Measurements from ENCODE around the gene CRISP1.
"Not testable (repeated sequence)": the region's sequence is repeated elsewhere in the genome, so short reads cannot be mapped to it uniquely, and the experiment has no call there.

The CRISP1 gene

GRCh38 chr6:49866485-49866943 is at the start of gene CRISP1:
TSS of gene CRISP1 (minus strand) at chr6:49866535. CDS start at chr6:49857400, 9,135 bp downstream.
- no peak for DNase-seq

- no peak for DNase-seq
Observed at GRCh38 chr6:49915035-49915434, 48.7 kb upstream of the CRISP1 start.

GRCh38 chr6:49913636-49914375 is 47.5 kb upstream of the CRISP1 start:
- DNase-seq, result no peak

GRCh38 chr6:49912196-49912595 is 45.9 kb upstream of the CRISP1 start:
- no peak for DNase-seq

- DNase-seq, result no peak
Observed at GRCh38 chr6:49911252-49911651, 44.9 kb upstream of the CRISP1 start.

GRCh38 chr6:49909563-49909962 is 43.2 kb upstream of the CRISP1 start:
- DNase-seq, result no peak

GRCh38 chr6:49906526-49906925 is 40.2 kb upstream of the CRISP1 start:
- no peak for DNase-seq

- no peak for DNase-seq
Observed at GRCh38 chr6:49905296-49905695, 39.0 kb upstream of the CRISP1 start.

- no peak for DNase-seq
Observed at GRCh38 chr6:49902856-49903255, 36.5 kb upstream of the CRISP1 start.

GRCh38 chr6:49898904-49899566 is 32.7 kb upstream of the CRISP1 start:
- DNase-seq, result no peak

GRCh38 chr6:49895553-49895952 is 29.2 kb upstream of the CRISP1 start:
- not testable (repeated sequence) for DNase-seq

- no peak for DNase-seq
Observed at GRCh38 chr6:49892280-49892679, 25.9 kb upstream of the CRISP1 start.

- DNase-seq, result no peak
Observed at GRCh38 chr6:49890988-49891387, 24.7 kb upstream of the CRISP1 start.

- DNase-seq, result no peak
Observed at GRCh38 chr6:49888742-49889431, 22.6 kb upstream of the CRISP1 start.

- DNase-seq, result no peak
Observed at GRCh38 chr6:49868951-49869529, 2.7 kb upstream of the CRISP1 start.

GRCh38 chr6:49856282-49856681 is 10.1 kb downstream of the CRISP1 start:
- no peak for DNase-seq

GRCh38 chr6:49855221-49855620 is 11.1 kb downstream of the CRISP1 start:
- DNase-seq, result no peak

- DNase-seq, result no peak
Observed at GRCh38 chr6:49852975-49853374, 13.4 kb downstream of the CRISP1 start.

GRCh38 chr6:49849213-49849907 is 17.0 kb downstream of the CRISP1 start:
- DNase-seq, result peak; percentile 32 to 75

GRCh38 chr6:49847673-49848072 is 18.7 kb downstream of the CRISP1 start:
- DNase-seq, result no peak

- DNase-seq, result no peak
Observed at GRCh38 chr6:49847014-49847413, 19.3 kb downstream of the CRISP1 start.

GRCh38 chr6:49841424-49841823 is 24.9 kb downstream of the CRISP1 start:
- DNase-seq, result no peak

GRCh38 chr6:49839957-49840356 is 26.4 kb downstream of the CRISP1 start:
- no peak for DNase-seq
